NCI-H2107 treated with DMSO at 0.1 percent for 48 hours (cell line): ENCODE results near the gene ATP2B1.
A peak's percentile ranks its signal among the peaks of the same experiment; 100 is the strongest.

Experiments used
- DNase-seq: peaks from one replicate; lab custom pipeline; 2025; ENCODE audit not compliant: unreplicated experiment; lab: John Stamatoyannopoulos, UW

The ATP2B1 gene

DNA sequence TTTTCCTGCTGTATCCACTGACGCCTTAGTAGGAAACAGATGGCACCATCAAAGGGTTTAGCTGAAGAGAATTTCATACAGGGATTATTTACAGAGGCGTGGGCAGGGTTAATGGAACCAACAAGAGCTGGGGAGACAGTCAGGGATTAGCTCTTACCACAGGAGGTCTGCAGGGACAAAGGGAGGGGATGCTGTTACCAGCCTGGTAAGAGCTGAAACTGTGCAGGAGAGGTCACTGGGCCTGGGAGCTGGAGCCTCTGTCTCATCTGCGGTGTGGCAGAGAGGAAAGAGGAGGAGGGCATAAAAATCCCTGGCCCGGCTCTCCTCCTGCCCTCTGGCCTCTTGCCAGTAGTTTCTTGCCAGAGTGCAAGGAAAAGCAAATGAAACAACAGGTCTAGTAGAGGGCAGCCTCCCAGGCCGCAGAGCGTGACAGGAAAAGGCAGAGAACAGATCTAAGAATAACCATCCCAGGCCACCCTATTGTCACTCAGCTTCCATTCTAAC is 163.9 kb downstream of the ATP2B1 start:
- DNase-seq: peak; percentile 31

DNA sequence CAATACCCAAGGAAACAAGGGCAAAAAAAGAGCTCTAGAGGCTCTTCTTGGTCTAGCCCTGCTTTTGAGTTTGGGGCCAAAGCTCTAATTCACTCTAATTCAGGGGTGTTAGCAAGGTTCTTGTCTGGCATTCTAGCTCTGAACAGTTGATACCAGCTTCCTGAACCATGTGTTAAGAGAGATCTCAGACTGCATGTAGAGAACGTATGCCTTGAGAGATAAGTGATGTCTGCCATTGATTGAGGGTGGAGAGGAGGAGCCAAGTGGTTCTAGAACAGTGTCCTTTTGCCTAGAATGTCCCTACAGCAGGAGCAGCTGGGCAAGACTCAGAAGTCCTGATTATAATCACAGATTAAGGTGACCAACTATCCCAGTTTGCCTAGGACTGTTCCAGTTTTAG is 164.6 kb downstream of the ATP2B1 start:
- DNase-seq: no peak

DNA sequence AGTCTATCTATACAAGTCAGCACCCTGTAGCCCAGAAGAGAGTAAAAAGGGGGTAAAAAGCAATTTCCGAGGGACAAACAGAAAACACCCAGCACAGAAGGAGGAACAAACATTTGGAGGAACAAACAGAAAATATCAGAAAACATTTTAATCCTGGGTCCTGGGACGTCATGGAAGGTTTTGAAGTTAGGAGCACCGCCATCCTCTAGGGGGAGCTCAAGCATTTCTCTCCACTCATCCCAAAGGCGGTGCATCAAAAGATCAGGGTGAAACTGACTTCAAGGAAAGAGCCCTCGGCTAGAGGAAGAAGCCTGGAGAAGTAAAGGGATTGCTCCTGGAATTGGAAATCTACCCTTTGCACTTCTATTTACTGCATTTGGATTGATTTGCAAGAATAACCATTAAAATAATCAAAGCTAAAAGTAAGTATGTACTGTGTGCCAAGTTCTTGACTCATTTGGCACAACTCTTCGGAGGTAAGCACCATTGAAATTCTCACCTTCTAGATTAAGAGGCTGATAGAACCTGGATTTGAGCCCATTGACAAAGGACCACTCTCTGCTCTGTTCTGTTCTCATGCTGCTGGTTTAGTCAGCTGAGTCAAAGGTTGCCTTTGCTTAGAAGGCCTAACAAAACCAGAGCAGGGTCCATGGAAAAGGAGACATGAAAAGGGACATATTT is 165.6 kb downstream of the ATP2B1 start:
- DNase-seq: peak; percentile 58

DNA sequence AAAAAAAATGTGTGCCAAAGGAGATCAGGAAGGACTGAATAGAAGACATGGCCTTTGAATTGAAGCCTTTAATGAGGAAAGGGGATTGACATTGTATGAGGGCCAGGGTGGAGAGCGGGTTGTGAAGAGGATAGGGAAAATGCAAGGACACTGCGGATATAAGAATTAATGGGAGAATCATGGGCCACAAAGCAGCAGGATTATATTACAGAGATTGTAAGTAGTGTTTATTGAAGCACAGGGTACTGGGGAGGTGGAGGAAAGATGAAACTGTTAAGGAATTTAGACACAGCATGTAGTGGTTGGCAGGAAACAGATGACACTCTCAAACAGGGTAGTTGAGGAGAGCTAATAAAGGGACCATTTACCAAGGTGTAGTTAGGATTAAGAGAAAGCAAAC is 166.4 kb downstream of the ATP2B1 start:
- DNase-seq: no peak

DNA sequence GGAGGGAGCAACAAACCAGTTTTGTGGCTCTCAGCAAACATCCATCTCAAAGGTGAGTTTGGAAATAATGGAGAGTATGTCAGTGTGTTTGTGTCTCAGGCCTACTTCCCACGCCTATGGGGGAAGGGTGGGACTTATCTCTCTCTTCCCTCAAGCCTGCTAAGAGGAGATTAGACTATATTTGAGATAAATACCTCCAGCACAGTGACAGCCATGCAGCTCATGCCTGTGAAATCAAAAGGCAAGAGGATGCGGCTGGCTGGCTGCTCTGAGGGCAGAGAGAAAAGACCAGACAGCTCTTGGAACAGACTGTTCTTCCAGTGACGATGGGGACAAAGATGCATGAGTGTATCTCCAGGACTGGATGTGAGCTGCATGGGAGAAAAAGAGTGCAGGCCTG is 168.1 kb downstream of the ATP2B1 start:
- no peak for DNase-seq

DNA sequence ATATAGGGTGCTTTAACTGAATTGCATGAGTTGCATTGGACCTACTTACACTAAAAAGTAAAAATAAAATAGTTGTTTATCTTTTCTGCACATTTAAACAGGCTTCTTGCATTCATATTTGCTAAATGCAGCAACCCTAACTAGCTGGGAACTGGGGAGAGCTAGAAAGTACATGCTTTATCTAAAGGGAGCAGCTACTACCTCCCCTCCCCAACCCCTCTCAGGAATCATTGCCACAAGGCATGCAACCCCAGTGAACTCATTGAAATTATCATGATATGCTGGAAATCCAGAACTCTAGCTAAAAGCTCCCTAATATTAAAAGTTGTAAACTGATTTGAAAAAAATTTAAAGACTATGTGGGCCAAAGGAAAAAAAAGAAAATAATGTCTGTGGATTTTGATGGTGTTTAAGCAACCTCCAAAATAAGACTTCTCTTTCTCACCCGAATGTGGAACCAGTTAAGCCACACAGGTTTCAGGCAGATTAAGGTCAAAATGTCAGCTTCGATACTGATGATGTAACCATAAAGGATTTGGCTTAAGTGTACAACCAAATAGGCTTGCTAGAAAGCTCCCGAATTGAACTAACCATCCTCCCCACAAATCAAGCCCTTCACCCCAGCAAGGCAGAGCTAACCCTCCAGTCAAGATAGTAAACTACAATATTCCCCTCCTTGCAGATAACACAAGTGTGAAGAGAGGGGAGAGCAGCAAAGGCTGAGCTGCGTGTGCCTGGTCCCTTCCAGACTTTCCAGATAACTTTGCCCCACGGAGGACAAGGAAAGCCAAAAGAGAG is 169.0 kb downstream of the ATP2B1 start:
- DNase-seq: no peak

DNA sequence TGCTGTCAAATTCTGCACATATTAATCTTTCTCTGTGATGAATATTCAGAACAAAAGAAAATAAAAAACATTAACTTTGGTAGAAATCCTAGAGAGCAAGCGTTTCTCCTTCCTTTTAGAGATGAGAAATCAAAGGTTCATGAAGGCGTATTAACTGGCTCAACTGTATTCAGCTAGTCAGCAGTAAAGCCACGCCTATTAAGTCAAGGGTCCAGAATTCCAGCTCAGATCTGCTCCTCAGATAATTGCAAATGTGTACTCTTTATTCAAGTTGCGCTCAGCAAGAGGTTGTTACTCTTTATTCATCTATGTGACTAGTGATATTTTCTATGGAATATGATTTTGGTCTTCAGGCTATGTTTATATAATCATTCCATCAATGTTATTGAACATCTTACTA is 169.7 kb downstream of the ATP2B1 start:
- no peak for DNase-seq
